GM20000 (cell line): ENCODE data around the gene FBLL1.

Source experiments
- DNase-seq: peaks from one replicate; pipeline ENCODE4 v3.0.0; 2012; ENCODE audit warnings: low spot score
- CTCF ChIP-seq: IDR thresholded peaks from 2 replicates; pipeline ENCODE4 v1.5.1; 2012; ENCODE audit warnings: mild to moderate bottlenecking, control low read depth; ENCODE audit errors: extremely low read depth, missing control alignments

The FBLL1 gene

GRCh38 chr5:168502563-168503237 is 26.4 kb upstream of the FBLL1 start:
- no peak for DNase-seq
- TF ChIP-seq CTCF, result no peak

GRCh38 chr5:168513861-168514428 is 15.2 kb upstream of the FBLL1 start:
- no peak for DNase-seq
- TF ChIP-seq CTCF, result no peak

GRCh38 chr5:168525856-168526255 is 3.2 kb upstream of the FBLL1 start:
- no peak for DNase-seq
- no peak for TF ChIP-seq CTCF

GRCh38 chr5:168527756-168528295 is 1.3 kb upstream of the FBLL1 start:
- DNase-seq, result no peak
- TF ChIP-seq CTCF, result no peak

- no peak for DNase-seq
- no peak for TF ChIP-seq CTCF
Measured at GRCh38 chr5:168529374-168530234, 499 bp downstream of the FBLL1 start.

- no peak for DNase-seq
- no peak for TF ChIP-seq CTCF
Measured at GRCh38 chr5:168530621-168531150, 1.6 kb downstream of the FBLL1 start.

- TF ChIP-seq CTCF, result no peak
- no peak for DNase-seq
Measured at GRCh38 chr5:168531191-168531590, 2.1 kb downstream of the FBLL1 start.
